H1 (cell line): Measurements from ENCODE around the gene SLC25A30. TPM values are rescaled to one million over a fixed set of nuclear protein-coding genes. Genes with fewer than 3 reads are reported as not detected.

Experiments used
- CBX5 ChIP-seq: fragments of 300-800, 300-1000 bp; sonication (generic); IDR thresholded peaks from 2 replicates; pipeline ENCODE4 v1.7.1; 2016; ENCODE audit warnings: antibody characterized with exemption, low read length, low read depth
- CBX8 ChIP-seq: fragments of 300-800, 300-1000 bp; sonication (generic); IDR thresholded peaks from 2 replicates; pipeline ENCODE4 v1.7.1; 2016; ENCODE audit warnings: low read depth, low read length, borderline replicate concordance
- CHD7 ChIP-seq: fragments of 300-600 bp; sonication (generic); IDR thresholded peaks from 2 replicates; pipeline ENCODE4 v1.7.1; 2012; ENCODE audit warnings: low read length, moderate library complexity, mild to moderate bottlenecking, inconsistent platforms; ENCODE audit not compliant: insufficient replicate concordance
- E2F6 ChIP-seq: IDR thresholded peaks from 2 replicates; pipeline ENCODE4 v1.6.1; 2012; ENCODE audit warnings: inconsistent platforms
- FOSL1 ChIP-seq: IDR thresholded peaks from 2 replicates; pipeline ENCODE4 v1.6.1; 2011; ENCODE audit warnings: mild to moderate bottlenecking, low read depth, low read length, moderate library complexity; ENCODE audit not compliant: insufficient read depth
- PHF8 ChIP-seq: fragments of 200-600 bp; sonication (generic); conservative IDR thresholded peaks from 2 replicates; pipeline ENCODE4 v1.7.1; 2012; ENCODE audit warnings: low read depth, mild to moderate bottlenecking, inconsistent platforms, low read length, moderate library complexity
- RAD21 ChIP-seq, 2 experiments: IDR thresholded peaks in 1 of 2; conservative IDR thresholded peaks in 1 of 2; 2 replicates each; pipeline ENCODE4 v1.6.1; 2011; ENCODE audit warnings: low read depth in 2 of 2, low read length in 2 of 2, improper control_type of control experiment in 1 of 2, inconsistent platforms in 1 of 2, mild to moderate bottlenecking in 1 of 2, moderate library complexity in 1 of 2
- RXRA ChIP-seq: IDR thresholded peaks from 2 replicates; pipeline ENCODE4 v1.6.1; 2011; ENCODE audit warnings: low read depth, mild to moderate bottlenecking, low read length, moderate library complexity; ENCODE audit not compliant: insufficient read depth
- TBP ChIP-seq: IDR thresholded peaks from 2 replicates; pipeline ENCODE4 v1.6.1; 2011; ENCODE audit warnings: low read depth, low read length, improper control_type of control experiment
- polyA plus RNA-seq, 7 experiments: library from polyadenylated mRNA; depleted of rRNA in 3 of 7; stranded (reverse) in 5 of 7; unstranded in 2 of 7; fragments of >200 nt in 5 of 7; fragments of 200-250 nt in 2 of 7; gene quantifications; 1 replicate in 5 of 7; 2 replicates in 1 of 7; 4 replicates in 1 of 7; pipeline versions ENCODE4 v1.2.1 to v1.2.3, GENCODE V29; 2011 to 2013; ENCODE audit warnings: missing spikeins in 2 of 7, mixed read lengths in 2 of 7
- total RNA-seq: library from RNA; stranded (reverse); fragmentation: NEBNext Ultra II Directional; extraction: Animal tissue kit (Norgen Biotek cat#: 25700); gene quantifications from 2 replicates; pipeline ENCODE4 v1.2.1, GENCODE V29; 2021

The SLC25A30 gene
- total and polyA plus RNA-seq, 2 of the 8 experiments (the other 6 are each of a cell fraction or from before 2014, with no cell fraction given) = 2.1 to 8.7 TPM

GRCh38 chr13:45416516-45417128 is 1.6 kb downstream of the SLC25A30 start (continued):
- TF ChIP-seq E2F6 = no peak
- TF ChIP-seq CBX5 = no peak
- no peak for TF ChIP-seq PHF8
- no peak for TF ChIP-seq CHD7
- no peak for TF ChIP-seq RAD21 (IDR thresholded peaks at IDR 0.05 in 1 of 2, conservative IDR thresholded peaks at IDR 0.05 in 1 of 2; ENCODE audit: low read depth in 2 of 2, low read length in 2 of 2)
- no peak for TF ChIP-seq TBP
- TF ChIP-seq CBX8 = no peak
- no peak for TF ChIP-seq FOSL1
- TF ChIP-seq RXRA = no peak
